ENCODE data around the gene PLA2G3. TPM values are rescaled to one million over a fixed set of nuclear protein-coding genes. Genes with fewer than 3 reads are reported as not detected.

Gene PLA2G3
- total and polyA plus RNA-seq, 5 donors from 2014 or later, result not detected

DNA sequence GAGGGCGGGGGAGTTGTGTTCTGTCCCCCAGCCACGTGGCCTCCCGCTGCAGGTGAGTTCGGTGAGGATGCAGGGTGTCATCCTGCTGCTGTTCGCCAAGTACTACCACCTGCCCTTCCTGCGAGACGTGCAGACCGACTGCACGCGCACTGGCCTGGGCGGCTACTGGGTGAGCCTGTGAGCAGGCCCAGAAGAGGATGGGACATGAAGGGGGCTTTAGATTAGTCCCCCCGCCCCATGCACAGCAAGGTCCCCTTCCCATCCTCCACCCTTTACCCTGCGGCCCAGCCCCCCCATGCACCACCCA is 13.5 kb downstream of the PLA2G3 start:
- peaks cover 0 to 5% (median 0%) of the 10 kb centered on the region in 4 donors for H3K4me1 Mint-ChIP-seq
- H3K4me3 Mint-ChIP-seq, result no peak overlapping the region
- Histone ChIP-seq H3K4me3 (ENCODE audit: low read depth, low read length) (no peak overlapping the region), H3K9me3 (ENCODE audit: control insufficient read depth in 2 of 2, low read length in 2 of 2) (no peaks in the 10 kb centered on the region), H3K36me3 (ENCODE audit: control insufficient read depth, insufficient read depth, low read length) (no peaks in the 10 kb centered on the region), H3K27ac (ENCODE audit: insufficient read depth, low read length, poor library complexity, severe bottlenecking) (no peak overlapping the region), H3K4me1 (ENCODE audit: control insufficient read depth, insufficient read depth, low read length, poor library complexity, severe bottlenecking) (no peaks in the 10 kb centered on the region), H3K27me3 (ENCODE audit: control insufficient read depth, insufficient read depth, low read length) (no peaks in the 10 kb centered on the region)
- ATAC-seq (ENCODE audit: low read depth in 2 of 2) (no peak), DNase-seq (no peak)
- H3K9me3 Mint-ChIP-seq, result no peaks in the 10 kb centered on the region
- H3K27me3 Mint-ChIP-seq, result peaks cover 6% of the 10 kb centered on the region
- H3K27ac Mint-ChIP-seq, result no peak overlapping the region
- no peaks in the 10 kb centered on the region for H3K36me3 Mint-ChIP-seq

DNA sequence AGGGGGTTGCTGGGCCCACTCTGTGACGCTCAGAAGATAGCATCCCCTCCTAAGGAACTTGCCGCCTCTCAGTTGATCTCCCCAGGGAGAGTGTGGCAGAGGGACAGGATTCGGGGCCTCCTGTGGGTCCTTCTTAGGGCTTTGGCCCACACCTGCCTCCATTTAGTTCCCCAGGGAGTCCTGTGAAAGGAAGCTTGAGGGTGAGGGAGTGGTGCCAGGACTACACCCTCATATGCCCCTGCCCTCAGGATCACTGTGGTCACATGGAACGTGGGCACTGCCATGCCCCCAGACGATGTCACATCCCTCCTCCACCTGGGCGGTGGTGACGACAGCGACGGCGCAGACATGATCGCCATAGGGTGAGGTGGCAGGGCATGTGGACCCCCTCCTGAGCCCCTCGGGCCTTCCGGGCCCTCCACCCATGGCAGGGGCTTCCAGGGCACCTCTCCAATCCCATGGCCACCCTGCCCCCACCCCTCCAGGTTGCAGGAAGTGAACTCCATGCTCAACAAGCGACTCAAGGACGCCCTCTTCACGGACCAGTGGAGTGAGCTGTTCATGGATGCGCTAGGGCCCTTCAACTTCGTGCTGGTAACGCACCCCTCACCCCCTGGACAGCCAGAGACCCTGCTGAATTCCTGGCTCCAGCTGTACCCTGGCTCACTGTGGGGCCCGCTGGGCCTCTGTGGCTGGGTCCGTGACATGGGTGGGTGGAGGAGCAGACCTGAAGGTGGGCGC is 14.0 kb downstream of the PLA2G3 start:
- Histone ChIP-seq H3K36me3 (ENCODE audit: control insufficient read depth, insufficient read depth, low read length) (no peaks in the 10 kb centered on the region), H3K9me3 (ENCODE audit: control insufficient read depth in 2 of 2, low read length in 2 of 2) (no peaks in the 10 kb centered on the region), H3K27me3 (ENCODE audit: control insufficient read depth, insufficient read depth, low read length) (no peaks in the 10 kb centered on the region), H3K27ac (ENCODE audit: insufficient read depth, low read length, poor library complexity, severe bottlenecking) (no peak overlapping the region), H3K4me3 (ENCODE audit: low read depth, low read length) (no peak overlapping the region), H3K4me1 (ENCODE audit: control insufficient read depth, insufficient read depth, low read length, poor library complexity, severe bottlenecking) (no peaks in the 10 kb centered on the region)
- Mint-ChIP-seq H3K27me3 (peaks cover 10% of the 10 kb centered on the region), H3K9me3 (no peaks in the 10 kb centered on the region), H3K4me1 (peaks cover 0 to 5% (median 2%) of the 10 kb centered on the region in 4 donors), H3K4me3 (no peak overlapping the region), H3K36me3 (no peaks in the 10 kb centered on the region), H3K27ac (no peak overlapping the region)
- ATAC-seq (ENCODE audit: low read depth in 2 of 2) (peak in 1 of 2 donors; percentile 12), DNase-seq (no peak)

DNA sequence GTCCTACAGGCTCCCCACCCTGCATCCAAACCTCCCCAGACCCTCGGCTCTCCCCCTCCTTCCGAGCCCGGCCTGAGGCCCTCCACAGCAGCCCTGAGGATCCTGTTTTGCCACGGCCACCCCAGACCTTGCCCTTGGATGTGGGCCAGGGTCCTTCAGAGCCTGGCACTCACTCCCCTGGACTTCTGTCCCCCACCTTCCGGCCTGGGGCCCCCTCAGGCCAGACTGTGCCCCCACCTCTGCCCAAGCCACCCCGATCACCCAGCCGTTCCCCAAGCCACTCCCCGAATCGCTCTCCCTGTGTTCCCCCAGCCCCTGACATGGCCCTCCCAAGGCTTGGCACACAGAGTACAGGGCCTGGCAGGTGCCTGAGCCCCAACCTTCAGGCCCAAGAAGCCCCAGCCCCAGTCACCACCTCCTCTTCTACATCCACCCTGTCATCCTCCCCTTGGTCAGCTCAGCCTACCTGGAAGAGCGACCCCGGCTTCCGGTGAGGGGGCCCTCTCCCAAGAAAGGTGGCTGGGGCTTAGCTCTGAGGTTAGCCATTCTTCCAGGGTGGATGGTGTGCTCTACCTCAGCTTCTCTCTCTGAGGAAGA is 14.7 kb downstream of the PLA2G3 start:
- H3K4me3 ChIP-seq (ENCODE audit: low read depth, low read length), result no peak overlapping the region
- no peak for ATAC-seq (ENCODE audit: low read depth in 2 of 2)
- Mint-ChIP-seq H3K27me3 (peaks cover 10% of the 10 kb centered on the region), H3K4me1 (peaks cover 0 to 7% (median 2%) of the 10 kb centered on the region in 4 donors), H3K27ac (no peak overlapping the region), H3K4me3 (no peak overlapping the region), H3K36me3 (no peaks in the 10 kb centered on the region), H3K9me3 (no peaks in the 10 kb centered on the region)
- no peak overlapping the region for H3K27ac ChIP-seq (ENCODE audit: insufficient read depth, low read length, poor library complexity, severe bottlenecking)
- DNase-seq, result no peak
- H3K36me3 ChIP-seq (ENCODE audit: control insufficient read depth, insufficient read depth, low read length), result no peaks in the 10 kb centered on the region
- no peaks in the 10 kb centered on the region for H3K9me3 ChIP-seq (ENCODE audit: control insufficient read depth in 2 of 2, low read length in 2 of 2)
- no peaks in the 10 kb centered on the region for H3K4me1 ChIP-seq (ENCODE audit: control insufficient read depth, insufficient read depth, low read length, poor library complexity, severe bottlenecking)
- no peaks in the 10 kb centered on the region for H3K27me3 ChIP-seq (ENCODE audit: control insufficient read depth, insufficient read depth, low read length)

DNA sequence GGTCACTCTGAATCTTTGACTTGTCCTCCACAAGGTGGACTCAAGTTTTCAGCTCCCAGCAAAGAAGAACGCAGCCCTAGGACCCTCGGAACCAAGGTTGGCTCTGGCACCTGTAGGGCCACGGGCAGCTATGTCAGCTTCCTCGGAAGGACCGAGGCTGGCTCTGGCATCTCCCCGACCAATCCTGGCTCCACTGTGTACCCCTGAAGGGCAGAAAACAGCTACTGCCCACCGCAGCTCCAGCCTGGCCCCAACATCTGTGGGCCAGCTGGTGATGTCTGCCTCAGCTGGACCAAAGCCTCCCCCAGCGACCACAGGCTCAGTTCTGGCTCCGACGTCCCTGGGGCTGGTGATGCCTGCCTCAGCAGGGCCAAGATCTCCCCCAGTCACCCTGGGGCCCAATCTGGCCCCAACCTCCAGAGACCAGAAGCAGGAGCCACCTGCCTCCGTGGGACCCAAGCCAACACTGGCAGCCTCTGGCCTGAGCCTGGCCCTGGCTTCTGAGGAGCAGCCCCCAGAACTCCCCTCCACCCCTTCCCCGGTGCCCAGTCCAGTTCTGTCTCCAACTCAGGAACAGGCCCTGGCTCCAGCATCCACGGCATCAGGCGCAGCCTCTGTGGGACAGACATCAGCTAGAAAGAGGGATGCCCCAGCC is 15.4 kb downstream of the PLA2G3 start:
- H3K9me3 Mint-ChIP-seq, result no peaks in the 10 kb centered on the region
- Histone ChIP-seq H3K4me3 (ENCODE audit: low read depth, low read length) (no peak overlapping the region), H3K27me3 (ENCODE audit: control insufficient read depth, insufficient read depth, low read length) (no peaks in the 10 kb centered on the region), H3K9me3 (ENCODE audit: control insufficient read depth in 2 of 2, low read length in 2 of 2) (no peaks in the 10 kb centered on the region), H3K36me3 (ENCODE audit: control insufficient read depth, insufficient read depth, low read length) (no peaks in the 10 kb centered on the region), H3K27ac (ENCODE audit: insufficient read depth, low read length, poor library complexity, severe bottlenecking) (no peak overlapping the region), H3K4me1 (ENCODE audit: control insufficient read depth, insufficient read depth, low read length, poor library complexity, severe bottlenecking) (no peaks in the 10 kb centered on the region)
- no peaks in the 10 kb centered on the region for H3K36me3 Mint-ChIP-seq
- peaks cover 0 to 7% (median 2%) of the 10 kb centered on the region in 4 donors for H3K4me1 Mint-ChIP-seq
- DNase-seq, result no peak
- no peak overlapping the region for H3K27ac Mint-ChIP-seq
- H3K4me3 Mint-ChIP-seq, result no peak overlapping the region
- ATAC-seq (ENCODE audit: low read depth in 2 of 2), result no peak
- peaks cover 10% of the 10 kb centered on the region for H3K27me3 Mint-ChIP-seq

DNA sequence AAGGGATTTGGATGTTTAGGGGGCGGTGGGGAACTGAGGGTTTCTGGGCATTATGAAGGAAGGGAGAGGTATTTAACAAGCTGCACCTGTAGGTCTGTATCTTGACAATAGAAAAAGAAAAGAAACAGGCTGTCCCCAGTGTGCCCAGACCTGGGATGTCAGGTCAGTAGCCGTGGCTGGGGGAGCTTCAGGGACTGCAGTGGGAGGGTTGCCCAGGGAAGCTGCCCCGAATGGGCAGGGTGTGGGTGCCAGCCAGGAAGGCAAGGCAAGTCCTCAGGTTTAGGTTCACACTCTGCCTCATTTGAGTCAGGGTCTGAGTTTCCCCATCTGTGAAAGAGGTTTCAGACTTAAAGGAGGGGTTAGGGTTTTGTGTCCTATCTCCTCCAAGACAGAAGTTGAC is 16.0 kb downstream of the PLA2G3 start:
- no peak for DNase-seq
- Histone ChIP-seq H3K27ac (ENCODE audit: insufficient read depth, low read length, poor library complexity, severe bottlenecking) (no peak overlapping the region), H3K27me3 (ENCODE audit: control insufficient read depth, insufficient read depth, low read length) (no peaks in the 10 kb centered on the region), H3K36me3 (ENCODE audit: control insufficient read depth, insufficient read depth, low read length) (no peaks in the 10 kb centered on the region), H3K4me3 (ENCODE audit: low read depth, low read length) (no peak overlapping the region), H3K9me3 (ENCODE audit: control insufficient read depth in 2 of 2, low read length in 2 of 2) (no peaks in the 10 kb centered on the region), H3K4me1 (ENCODE audit: control insufficient read depth, insufficient read depth, low read length, poor library complexity, severe bottlenecking) (no peaks in the 10 kb centered on the region)
- Mint-ChIP-seq H3K4me1 (peaks cover 0 to 7% (median 2%) of the 10 kb centered on the region in 4 donors), H3K9me3 (no peaks in the 10 kb centered on the region), H3K4me3 (no peak overlapping the region), H3K36me3 (no peaks in the 10 kb centered on the region), H3K27ac (peak overlapping the region in 1 of 3 donors; percentile 36), H3K27me3 (peaks cover 10% of the 10 kb centered on the region)
- no peak for ATAC-seq (ENCODE audit: low read depth in 2 of 2)

DNA sequence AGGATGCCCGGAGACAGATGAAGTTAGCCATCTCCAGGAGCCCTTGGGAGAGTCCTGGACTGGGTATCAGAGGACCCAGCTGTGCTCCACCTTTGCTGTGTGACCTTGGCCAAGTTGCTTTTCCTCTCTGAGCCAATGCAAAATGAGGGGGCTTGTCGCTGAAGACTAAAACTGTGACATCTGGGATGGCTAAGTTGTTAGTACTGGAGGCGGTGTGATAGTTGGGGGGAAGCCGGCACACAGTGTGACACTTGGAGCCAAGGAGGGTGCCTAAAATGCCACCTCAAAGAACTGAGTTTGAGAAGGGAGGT is 17.1 kb downstream of the PLA2G3 start:
- no peak overlapping the region for H3K27ac ChIP-seq (ENCODE audit: insufficient read depth, low read length, poor library complexity, severe bottlenecking)
- H3K4me3 Mint-ChIP-seq, result no peak overlapping the region

DNA sequence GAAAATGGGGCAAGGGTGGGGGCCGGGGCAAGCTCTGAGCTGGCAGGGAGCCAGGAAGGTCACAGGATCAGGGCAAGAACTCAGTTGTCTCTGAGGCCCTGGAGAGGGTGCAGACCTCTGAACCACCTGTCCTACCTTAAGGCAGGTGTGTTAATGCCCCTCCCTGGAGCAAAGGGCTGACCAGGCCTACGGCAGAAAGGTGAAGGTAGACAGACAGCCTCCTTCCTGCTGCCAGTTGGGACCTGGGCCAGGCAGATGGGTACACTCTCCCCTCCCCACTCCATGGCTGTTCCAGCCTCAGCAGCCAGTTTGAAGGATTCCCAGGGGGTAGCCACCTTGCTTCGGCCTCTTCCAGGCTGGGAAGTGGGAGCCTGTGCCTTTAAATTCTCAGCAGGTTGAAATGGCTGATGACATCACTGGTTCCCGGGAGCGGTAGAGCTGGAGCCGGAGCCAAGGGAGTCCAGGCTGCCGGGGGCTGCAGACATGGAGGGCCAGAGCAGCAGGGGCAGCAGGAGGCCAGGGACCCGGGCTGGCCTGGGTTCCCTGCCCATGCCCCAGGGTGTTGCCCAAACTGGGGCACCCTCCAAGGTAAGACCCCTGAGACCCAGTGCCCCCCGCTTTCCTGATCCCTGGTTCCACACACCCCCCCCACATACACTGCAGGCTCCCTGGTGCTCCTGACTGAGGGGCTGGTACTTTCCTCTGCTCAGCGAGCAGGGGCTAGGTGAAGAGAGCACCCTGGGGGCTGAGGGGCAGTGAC is 17.6 kb downstream of the PLA2G3 start, which contains the start of gene INPP5J:
Gene INPP5J (plus strand): TSS at position 435 of the 760 bp plus-strand sequence. CDS start 49 bp downstream, at position 484.
- Mint-ChIP-seq H3K9me3 (no peaks in the 10 kb centered on the region), H3K36me3 (no peaks in the 10 kb centered on the region), H3K4me3 (no peak within 1 kb of the TSS), H3K27me3 (peaks cover 10% of the 10 kb centered on the region), H3K4me1 (peaks cover 0 to 7% (median 1%) of the 10 kb centered on the region in 4 donors), H3K27ac (peak within 1 kb of the TSS in 1 of 3 donors; percentile 1)
- DNase-seq (no peak), ATAC-seq (ENCODE audit: low read depth in 2 of 2) (no peak)
- H3K4me3 ChIP-seq (ENCODE audit: low read depth, low read length), result no peak within 1 kb of the TSS
- no peak within 1 kb of the TSS for H3K27ac ChIP-seq (ENCODE audit: insufficient read depth, low read length, poor library complexity, severe bottlenecking)
- no peaks in the 10 kb centered on the region for H3K4me1 ChIP-seq (ENCODE audit: control insufficient read depth, insufficient read depth, low read length, poor library complexity, severe bottlenecking)
- H3K9me3 ChIP-seq (ENCODE audit: control insufficient read depth in 2 of 2, low read length in 2 of 2), result no peaks in the 10 kb centered on the region
- no peaks in the 10 kb centered on the region for H3K36me3 ChIP-seq (ENCODE audit: control insufficient read depth, insufficient read depth, low read length)
- no peaks in the 10 kb centered on the region for H3K27me3 ChIP-seq (ENCODE audit: control insufficient read depth, insufficient read depth, low read length)

More for the DNA sequence above, 17.1 kb downstream of the PLA2G3 start:
- no peak for DNase-seq
- Mint-ChIP-seq H3K9me3 (no peaks in the 10 kb centered on the region), H3K36me3 (no peaks in the 10 kb centered on the region), H3K27me3 (peaks cover 10% of the 10 kb centered on the region), H3K27ac (no peak overlapping the region), H3K4me1 (peaks cover 0 to 7% (median 2%) of the 10 kb centered on the region in 4 donors)
- H3K9me3 ChIP-seq (ENCODE audit: control insufficient read depth in 2 of 2, low read length in 2 of 2), result no peaks in the 10 kb centered on the region
- H3K4me3 ChIP-seq (ENCODE audit: low read depth, low read length), result no peak overlapping the region
- H3K4me1 ChIP-seq (ENCODE audit: control insufficient read depth, insufficient read depth, low read length, poor library complexity, severe bottlenecking), result no peaks in the 10 kb centered on the region
- no peaks in the 10 kb centered on the region for H3K27me3 ChIP-seq (ENCODE audit: control insufficient read depth, insufficient read depth, low read length)
- ATAC-seq (ENCODE audit: low read depth in 2 of 2), result no peak
- H3K36me3 ChIP-seq (ENCODE audit: control insufficient read depth, insufficient read depth, low read length), result no peaks in the 10 kb centered on the region

All from CD4-positive, CD25-positive, alpha-beta regulatory T cell (primary cell).